PC-3 (cell line): ENCODE results near the gene MEGF6. TPM values are rescaled to one million over a fixed set of nuclear protein-coding genes. Genes with fewer than 3 reads are reported as not detected.

Experiments
- ATAC-seq: fragments of 200-7000 bp; cut with Tn5 transposase; 2 replicates; pipeline ENCODE4 v1.9.1; 2020; ENCODE audit warnings: mild to moderate bottlenecking, moderate library complexity
- BruUV-seq: library from RNA; stranded (reverse); fragments of 400-500 nt; replicated peaks from 2 replicates; lab custom pipeline; 2021; lab: Mats Ljungman, UMichigan
- CTCF ChIA-PET: fragments of 300-600 bp; sonication (Branson Sonifier 250); formaldehyde crosslinking; loops from one replicate; lab custom pipeline; 2022; ENCODE audit warnings: antibody characterized with exemption; lab: Charles Lee
- POLR2A ChIA-PET: fragments of 300-600 bp; sonication (Branson Sonifier 250); formaldehyde crosslinking; loops from one replicate; lab custom pipeline; 2022; ENCODE audit warnings: antibody characterized with exemption; ENCODE audit not compliant: unreplicated experiment; lab: Charles Lee
- DNase-seq: peaks from one replicate; pipeline ENCODE4 v3.0.0-alpha.2; 2015
- H2AFZ ChIP-seq: fragments of 300-600 bp; sonication (generic); 2 replicates; pipeline ENCODE4 v1.6.0; 2016; ENCODE audit warnings: antibody characterized with exemption, low read length
- H3F3A ChIP-seq: fragments of 300-600 bp; sonication (generic); one replicate; pipeline ENCODE4 v1.6.0; 2017; ENCODE audit warnings: antibody characterized with exemption, low read length, control low read depth, mild to moderate bottlenecking; ENCODE audit not compliant: unreplicated experiment
- H3K27ac ChIP-seq: fragments of 300-600 bp; sonication (generic); 2 replicates; pipeline ENCODE4 v1.5.1; 2016; ENCODE audit warnings: mild to moderate bottlenecking, low read length
- H3K27me3 ChIP-seq: fragments of 300-600 bp; sonication (generic); 2 replicates; pipeline ENCODE4 v1.6.1; 2016; ENCODE audit warnings: low read length, mixed read lengths
- H3K36me3 ChIP-seq: fragments of 300-600 bp; sonication (generic); 2 replicates; pipeline ENCODE4 v1.6.1; 2016; ENCODE audit warnings: low read depth, mixed run types, low read length, mixed read lengths
- H3K4me1 ChIP-seq: fragments of 300-600 bp; sonication (generic); 2 replicates; pipeline ENCODE4 v1.5.1; 2016; ENCODE audit warnings: low read length; ENCODE audit not compliant: insufficient read depth
- H3K4me2 ChIP-seq: fragments of 300-600 bp; sonication (generic); 2 replicates; pipeline ENCODE4 v1.6.0; 2016; ENCODE audit warnings: low read length
- H3K4me3 ChIP-seq: fragments of 300-600 bp; sonication (generic); 2 replicates; pipeline ENCODE4 v1.5.1; 2016; ENCODE audit warnings: mild to moderate bottlenecking, low read length, mixed read lengths
- H3K79me2 ChIP-seq: fragments of 300-600 bp; sonication (generic); 2 replicates; pipeline ENCODE4 v1.6.1; 2017; ENCODE audit warnings: low read length, mixed read lengths
- H3K9ac ChIP-seq: fragments of 300-600 bp; sonication (generic); 2 replicates; pipeline ENCODE4 v1.6.0; 2016; ENCODE audit warnings: mild to moderate bottlenecking, low read length
- H3K9me2 ChIP-seq: fragments of 300-600 bp; sonication (generic); replicated peaks from 2 replicates; pipeline ENCODE4 v1.6.1; 2016; ENCODE audit warnings: mixed run types, low read length, mixed read lengths
- H3K9me3 ChIP-seq: fragments of 300-600 bp; sonication (generic); 2 replicates; pipeline ENCODE4 v1.6.1; 2016; ENCODE audit warnings: low read length, mixed read lengths
- H4K20me1 ChIP-seq: fragments of 300-600 bp; sonication (generic); 2 replicates; pipeline ENCODE4 v1.6.1; 2016; ENCODE audit warnings: low read length, mixed read lengths
- EZH2 ChIP-seq: fragments of 300-600 bp; sonication (generic); IDR thresholded peaks from one replicate; pipeline ENCODE4 v1.6.1; 2017; ENCODE audit warnings: antibody characterized with exemption, mild to moderate bottlenecking, low read length; ENCODE audit not compliant: unreplicated experiment
- EZH2phosphoT487 ChIP-seq: fragments of 300-600 bp; sonication (generic); IDR thresholded peaks from 2 replicates; pipeline ENCODE4 v1.6.1; 2018; ENCODE audit warnings: mild to moderate bottlenecking, antibody characterized with exemption, low read length, borderline replicate concordance
- intact Hi-C: fragments of 100-400 bp; cut with micrococcal nuclease; formaldehyde crosslinking; loops from 2 replicates; pipeline ENCODE4 v1.9.0; 2023
- total RNA-seq: library from RNA; depleted of rRNA; stranded (reverse); fragments of >200 nt; gene quantifications from 2 replicates; pipeline ENCODE4 v1.2.3, GENCODE V29; 2014
- TF ChIP-seq, protein P1 (sequence below): fragments of 300-600 bp; sonication (generic); conservative IDR thresholded peaks from 2 replicates; pipeline ENCODE4 v1.5.1; 2017; ENCODE audit warnings: antibody characterized with exemption, low read depth, mild to moderate bottlenecking, low read length

The MEGF6 gene
- total RNA-seq, 1 experiment from 2014 or later: 32.5 TPM

DNA sequence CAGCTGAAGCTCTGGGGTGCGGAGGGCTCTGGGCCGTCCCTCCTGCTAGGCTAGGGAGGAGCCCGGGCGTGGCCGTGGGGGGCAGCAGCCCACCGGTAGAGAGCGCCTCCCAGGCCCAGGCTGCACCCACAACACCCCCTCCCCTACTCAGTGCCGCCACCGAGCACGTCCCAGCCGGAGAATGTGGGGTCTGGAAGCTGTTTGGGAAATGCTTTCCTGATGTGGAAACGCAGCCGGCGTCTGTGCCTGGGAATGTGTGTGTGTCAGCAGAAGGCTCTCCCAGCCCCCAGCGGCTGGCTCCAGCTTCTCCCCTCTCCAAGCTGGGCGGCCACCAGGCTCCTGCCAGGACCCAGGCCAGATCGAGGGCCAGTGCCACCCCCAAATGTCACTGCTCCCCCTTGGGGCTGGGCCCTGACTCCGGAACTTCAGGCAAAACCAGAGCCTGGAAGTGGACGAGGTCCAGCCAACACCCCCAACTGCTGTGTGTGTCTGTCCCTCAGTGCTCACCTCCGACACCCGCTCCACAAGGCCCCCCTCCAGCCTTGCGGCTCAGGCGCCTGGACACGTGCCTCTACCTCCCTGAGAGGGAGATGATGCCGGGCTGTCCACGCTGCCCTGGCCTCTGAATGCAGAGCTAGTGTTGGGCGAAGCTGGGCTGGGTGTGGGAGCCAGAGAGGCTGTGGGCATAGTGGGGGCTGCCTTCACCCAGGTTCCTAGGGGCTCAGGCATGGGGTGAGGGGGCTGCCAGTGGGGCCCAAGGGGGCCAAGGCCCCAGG lies 74.7 kb downstream of the MEGF6 start:
- Histone ChIP-seq H2AFZ (no peak overlapping the region), H3K9me2 (no peaks in the 10 kb centered on the region), H4K20me1 (no peaks in the 10 kb centered on the region), H3K4me3 (no peak overlapping the region), H3K27me3 (no peaks in the 10 kb centered on the region), H3K27ac (no peak overlapping the region), H3K4me1 (no peaks in the 10 kb centered on the region; the same call in 1 of the 2 replicates), H3K4me2 (no peak overlapping the region), H3K36me3 (no peaks in the 10 kb centered on the region), H3K79me2 (no peaks in the 10 kb centered on the region), H3K9ac (no peak overlapping the region), H3F3A (no peaks in the 10 kb centered on the region), H3K9me3 (no peaks in the 10 kb centered on the region)
- DNase-seq (no peak), ATAC-seq (no peak)
- ChIA-PET POLR2A (no interaction called here), CTCF (no interaction called here)
- no TSS peak for BruUV-seq
- TF ChIP-seq, protein P1, sequence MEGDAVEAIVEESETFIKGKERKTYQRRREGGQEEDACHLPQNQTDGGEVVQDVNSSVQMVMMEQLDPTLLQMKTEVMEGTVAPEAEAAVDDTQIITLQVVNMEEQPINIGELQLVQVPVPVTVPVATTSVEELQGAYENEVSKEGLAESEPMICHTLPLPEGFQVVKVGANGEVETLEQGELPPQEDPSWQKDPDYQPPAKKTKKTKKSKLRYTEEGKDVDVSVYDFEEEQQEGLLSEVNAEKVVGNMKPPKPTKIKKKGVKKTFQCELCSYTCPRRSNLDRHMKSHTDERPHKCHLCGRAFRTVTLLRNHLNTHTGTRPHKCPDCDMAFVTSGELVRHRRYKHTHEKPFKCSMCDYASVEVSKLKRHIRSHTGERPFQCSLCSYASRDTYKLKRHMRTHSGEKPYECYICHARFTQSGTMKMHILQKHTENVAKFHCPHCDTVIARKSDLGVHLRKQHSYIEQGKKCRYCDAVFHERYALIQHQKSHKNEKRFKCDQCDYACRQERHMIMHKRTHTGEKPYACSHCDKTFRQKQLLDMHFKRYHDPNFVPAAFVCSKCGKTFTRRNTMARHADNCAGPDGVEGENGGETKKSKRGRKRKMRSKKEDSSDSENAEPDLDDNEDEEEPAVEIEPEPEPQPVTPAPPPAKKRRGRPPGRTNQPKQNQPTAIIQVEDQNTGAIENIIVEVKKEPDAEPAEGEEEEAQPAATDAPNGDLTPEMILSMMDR: no peak
- TF ChIP-seq EZH2 (no peak), EZH2phosphoT487 (no peak)
- intact Hi-C loops: no loop called here

DNA sequence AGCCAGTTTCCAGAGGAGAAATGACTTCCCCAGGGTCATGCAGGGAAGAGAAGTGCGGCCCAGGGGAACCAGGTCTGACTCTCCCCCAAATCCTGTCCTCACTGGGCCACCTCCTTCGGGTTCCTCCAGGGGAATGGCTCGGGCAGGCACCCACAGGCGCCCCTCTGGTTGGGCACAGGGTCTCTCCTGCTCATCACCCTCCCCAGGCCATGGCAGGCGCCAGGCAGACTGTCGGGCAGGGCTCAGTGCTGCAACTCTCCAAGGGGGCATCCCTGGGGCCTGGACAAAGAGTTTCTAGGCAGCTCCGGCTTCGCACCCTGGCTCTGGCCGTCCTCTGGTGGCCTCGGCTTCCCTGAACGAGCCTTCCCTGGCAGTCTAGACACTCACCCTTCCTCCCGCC lies 75.6 kb downstream of the MEGF6 start:
- ATAC-seq (no peak), DNase-seq (no peak)
- H3K27ac ChIP-seq: no peak overlapping the region
- ChIA-PET CTCF (no interaction called here), POLR2A (no interaction called here)
- H3K27me3 ChIP-seq: no peaks in the 10 kb centered on the region
- intact Hi-C loops: no loop called here
- TF ChIP-seq, protein P1: no peak
- TF ChIP-seq EZH2 (no peak), EZH2phosphoT487 (no peak)
- H3K36me3 ChIP-seq: no peaks in the 10 kb centered on the region
- H3K79me2 ChIP-seq: no peaks in the 10 kb centered on the region; the same call in 1 of the 2 replicates
- H3K4me2 ChIP-seq: no peak overlapping the region
- H3K9ac ChIP-seq: no peak overlapping the region
- H3K9me2 ChIP-seq: no peaks in the 10 kb centered on the region
- H3K4me1 ChIP-seq: no peaks in the 10 kb centered on the region; the same call in 1 of the 2 replicates
- no peak overlapping the region for H3K4me3 ChIP-seq
- no TSS peak for BruUV-seq
- no peaks in the 10 kb centered on the region for H3F3A ChIP-seq
- H4K20me1 ChIP-seq: no peaks in the 10 kb centered on the region
- H2AFZ ChIP-seq: no peak overlapping the region
- H3K9me3 ChIP-seq: no peaks in the 10 kb centered on the region
